ENCODE data around the gene PRSS2.

GRCh38 chr7:142808461-142808801 lies 37.7 kb downstream of the PRSS2 start:
- TF ChIP-seq CTCF (IDR thresholded peaks at IDR 0.05; ENCODE audit: low read depth, low read length): no peak
- no peak for TF ChIP-seq EZH2phosphoT487 (IDR thresholded peaks at IDR 0.05; ENCODE audit: low read depth)

Measured in OCI-LY3 (cell line).